Uterus (tissue), 4 donors: Measurements from ENCODE around the gene CHN2. TPM values are rescaled to one million over a fixed set of nuclear protein-coding genes. Genes with fewer than 3 reads are reported as not detected.

ENCODE experiments used
- DNase-seq, 2 donors: peaks; one replicate each; pipeline ENCODE4 v3.0.0-alpha.2; 2019 to 2020
- H3K27ac ChIP-seq, 2 donors: fragments of 200-600 bp; sonication (generic); 1 replicate in 1 of 2; 2 replicates in 1 of 2; pipeline ENCODE4 v1.5.1; 2016 to 2018
- H3K27me3 ChIP-seq, 2 donors: fragments of 200-600 bp; sonication (generic); one replicate each; pipeline ENCODE4 v1.5.1; 2018 to 2019; ENCODE audit warnings: control low read depth in 1 of 2
- H3K36me3 ChIP-seq, 2 donors: fragments of 200-600 bp; sonication (generic); one replicate each; pipeline ENCODE4 v1.5.1; 2019; ENCODE audit warnings: control low read depth in 1 of 2
- H3K4me1 ChIP-seq, 2 donors: fragments of 200-600 bp; sonication (generic); one replicate each; pipeline ENCODE4 v1.5.1; 2018 to 2019; ENCODE audit warnings: control low read depth in 1 of 2
- H3K4me3 ChIP-seq, 2 donors: fragments of 200-600 bp; sonication (generic); 1 replicate in 1 of 2; 2 replicates in 1 of 2; pipeline ENCODE4 v1.5.1; 2018 to 2019; ENCODE audit warnings: mild to moderate bottlenecking in 1 of 2
- H3K9me3 ChIP-seq, 2 donors: fragments of 200-600 bp; sonication (generic); one replicate each; pipeline ENCODE4 v1.5.1; 2019; ENCODE audit warnings: control low read depth in 1 of 2
- CTCF ChIP-seq, 4 experiments: fragments of 200-600 bp in 2 of 4; fragments of 450-650 bp in 2 of 4; sonication (generic) in 2 of 4; IDR thresholded peaks; one replicate each; pipeline ENCODE4 v1.5.1; 2016 to 2019; ENCODE audit warnings: antibody characterized with exemption in 4 of 4, mild to moderate bottlenecking in 2 of 4, moderate library complexity in 1 of 4
- POLR2A ChIP-seq, 2 donors: fragments of 450-650 bp; IDR thresholded peaks; one replicate each; pipeline ENCODE4 v1.6.1; 2016; ENCODE audit warnings: antibody characterized with exemption in 2 of 2, mild to moderate bottlenecking in 1 of 2, moderate library complexity in 1 of 2
- intact Hi-C: fragments of 100-400 bp; cut with DNase I; formaldehyde crosslinking; loops from one replicate; pipeline ENCODE4 v1.15.1; 2023; ENCODE audit warnings: low total_unique reads
- total RNA-seq, 4 donors: library from RNA; depleted of rRNA in 3 of 4; stranded (reverse); fragments of >200 nt in 3 of 4; gene quantifications; one replicate each; pipeline versions ENCODE4 v1.1.0 to v1.2.4, GENCODE V29; 2014 to 2023
- donor health status: DM: yes; HTN: yes; CAD: no.

CHN2 gene
- total RNA-seq, 4 donors from 2014 or later = 9.8 to 22.9 (median 18.3) TPM

- Histone ChIP-seq H3K36me3 (no peaks in the 10 kb centered on the region), H3K9me3 (no peaks in the 10 kb centered on the region), H3K4me3 (no peak overlapping the region), H3K4me1 (no peaks in the 10 kb centered on the region), H3K27ac (no peak overlapping the region), H3K27me3 (no peaks in the 10 kb centered on the region)
- DNase-seq = no peak
- intact Hi-C loops = no loop called here
- TF ChIP-seq CTCF (IDR thresholded peaks at IDR 0.05) = no peak
- TF ChIP-seq POLR2A (IDR thresholded peaks at IDR 0.05) = no peak
These were observed 121.3 kb downstream of the CHN2 start for GRCh38 chr7:29315892-29316270.

GRCh38 chr7:29316926-29317325, 122.4 kb downstream of the CHN2 start:
- Histone ChIP-seq H3K36me3 (no peaks in the 10 kb centered on the region), H3K27ac (no peak overlapping the region), H3K4me1 (no peaks in the 10 kb centered on the region), H3K4me3 (no peak overlapping the region), H3K9me3 (no peaks in the 10 kb centered on the region), H3K27me3 (no peaks in the 10 kb centered on the region)
- intact Hi-C loops = no loop called here
- no peak for DNase-seq
- no peak for TF ChIP-seq CTCF (IDR thresholded peaks at IDR 0.05)
- no peak for TF ChIP-seq POLR2A (IDR thresholded peaks at IDR 0.05)

GRCh38 chr7:29318853-29319718, 124.5 kb downstream of the CHN2 start:
- H3K36me3 ChIP-seq = no peaks in the 10 kb centered on the region
- DNase-seq = no peak
- H3K27ac ChIP-seq = no peak overlapping the region
- H3K4me3 ChIP-seq = no peak overlapping the region
- H3K27me3 ChIP-seq = no peaks in the 10 kb centered on the region
- TF ChIP-seq CTCF (IDR thresholded peaks at IDR 0.05) (no peak), POLR2A (IDR thresholded peaks at IDR 0.05) (no peak)
- no peaks in the 10 kb centered on the region for H3K9me3 ChIP-seq
- intact Hi-C loops = no loop called here
- H3K4me1 ChIP-seq = no peaks in the 10 kb centered on the region

- Histone ChIP-seq H3K4me3 (no peak overlapping the region), H3K27me3 (no peaks in the 10 kb centered on the region), H3K27ac (no peak overlapping the region), H3K4me1 (no peaks in the 10 kb centered on the region), H3K36me3 (no peaks in the 10 kb centered on the region), H3K9me3 (no peaks in the 10 kb centered on the region)
- TF ChIP-seq POLR2A (IDR thresholded peaks at IDR 0.05) = no peak
- TF ChIP-seq CTCF (IDR thresholded peaks at IDR 0.05) = no peak
- intact Hi-C loops = no loop called here
- DNase-seq = no peak
These were observed 125.3 kb downstream of the CHN2 start for GRCh38 chr7:29319719-29320521.

GRCh38 chr7:29320577-29320976, 126.0 kb downstream of the CHN2 start:
- intact Hi-C loops = no loop called here
- Histone ChIP-seq H3K36me3 (no peaks in the 10 kb centered on the region), H3K9me3 (no peaks in the 10 kb centered on the region), H3K27ac (no peak overlapping the region), H3K4me1 (no peaks in the 10 kb centered on the region), H3K4me3 (no peak overlapping the region), H3K27me3 (no peaks in the 10 kb centered on the region)
- no peak for DNase-seq
- no peak for TF ChIP-seq POLR2A (IDR thresholded peaks at IDR 0.05)
- no peak for TF ChIP-seq CTCF (IDR thresholded peaks at IDR 0.05)
